Thyroid gland (tissue), 4 donors: Measurements from ENCODE around the gene OSR1. TPM values are rescaled to one million over a fixed set of nuclear protein-coding genes. Genes with fewer than 3 reads are reported as not detected.

Source experiments
- DNase-seq, 2 donors: peaks; one replicate each; pipeline ENCODE4 v3.0.0-alpha.2; 2019
- H3K27ac ChIP-seq, 3 donors: fragments of 200-600 bp; sonication (generic); 1 replicate in 2 of 3; 2 replicates in 1 of 3; pipeline ENCODE4 v1.5.1; 2016 to 2019; ENCODE audit warnings: mild to moderate bottlenecking in 1 of 3, moderate library complexity in 1 of 3
- H3K27me3 ChIP-seq: fragments of 200-600 bp; sonication (generic); one replicate; pipeline ENCODE4 v1.5.1; 2019
- H3K36me3 ChIP-seq, 2 donors: fragments of 200-600 bp; sonication (generic); one replicate each; pipeline ENCODE4 v1.5.1; 2016 to 2019
- H3K4me1 ChIP-seq, 2 donors: fragments of 200-600 bp; sonication (generic); one replicate each; pipeline ENCODE4 v1.5.1; 2017 to 2019
- H3K4me3 ChIP-seq, 3 donors: fragments of 200-600 bp; sonication (generic); replicated peaks in 1 of 3; 1 replicate in 2 of 3; 2 replicates in 1 of 3; pipeline ENCODE4 v1.5.1; 2016; ENCODE audit warnings: mild to moderate bottlenecking in 1 of 3
- H3K9me3 ChIP-seq: fragments of 200-600 bp; sonication (generic); one replicate; pipeline ENCODE4 v1.5.1; 2017
- CTCF ChIP-seq, 6 experiments: fragments of 200-600 bp in 3 of 6; fragments of 450-650 bp in 3 of 6; sonication (generic) in 3 of 6; IDR thresholded peaks; one replicate each; pipeline ENCODE4 v1.5.1; 2016 to 2019; ENCODE audit warnings: antibody characterized with exemption in 6 of 6, mild to moderate bottlenecking in 2 of 6, inconsistent platforms in 1 of 6, moderate library complexity in 1 of 6
- POLR2A ChIP-seq, 2 donors: fragments of 450-650 bp; IDR thresholded peaks; one replicate each; pipeline ENCODE4 v1.6.1; 2017; ENCODE audit warnings: antibody characterized with exemption in 2 of 2, mild to moderate bottlenecking in 2 of 2, moderate library complexity in 1 of 2
- WGBS, 2 donors: methylation state at CpG; one replicate each; pipeline ENCODE4 v1.1.5; 2017; 5-methylcytosine and 5-hydroxymethylcytosine counted together
- intact Hi-C: fragments of 100-400 bp; cut with DNase I; formaldehyde crosslinking; loops from one replicate; pipeline ENCODE4 v1.15.1; 2023
- total RNA-seq, 4 donors: library from RNA; depleted of rRNA; stranded (reverse); fragments of >200 nt; gene quantifications; one replicate each; pipeline ENCODE4 v1.2.3, GENCODE V29; 2016

OSR1 gene
- total RNA-seq, 4 donors from 2014 or later: 4.9 to 15.2 (median 10.8) TPM

GRCh38 chr2:19360266-19360965 is 2.0 kb upstream of the OSR1 start:
- no peaks in the 10 kb centered on the region for H3K9me3 ChIP-seq
- peaks cover 29% of the 10 kb centered on the region for H3K27me3 ChIP-seq
- WGBS, 2 donors: 89 to 90% methylated on average over 4 of the region's 4 CpGs
- no peak overlapping the region for H3K4me3 ChIP-seq
- intact Hi-C loops: loop anchor here (10.0 kb wide), 1 partner anchor 504 kb away; no protein-coding TSS in a partner anchor
- H3K27ac ChIP-seq: peak overlapping the region in 1 of 3 donors; percentile 61
- H3K36me3 ChIP-seq: no peaks in the 10 kb centered on the region
- H3K4me1 ChIP-seq: peaks cover 31 to 34% of the 10 kb centered on the region in 2 donors
- DNase-seq: no peak
- TF ChIP-seq POLR2A (IDR thresholded peaks at IDR 0.05) (no peak), CTCF (IDR thresholded peaks at IDR 0.05) (no peak)

- H3K9me3 ChIP-seq: no peaks in the 10 kb centered on the region
- H3K4me3 ChIP-seq: no peak overlapping the region
- H3K27me3 ChIP-seq: peaks cover 31% of the 10 kb centered on the region
- 79 to 82% methylated on average over 4 of the region's 4 CpGs for WGBS, 2 donors
- TF ChIP-seq POLR2A (IDR thresholded peaks at IDR 0.05) (no peak), CTCF (IDR thresholded peaks at IDR 0.05) (no peak)
- H3K27ac ChIP-seq: peak overlapping the region in 1 of 3 donors; percentile 45
- H3K4me1 ChIP-seq: peaks cover 31 to 34% of the 10 kb centered on the region in 2 donors
- H3K36me3 ChIP-seq: no peaks in the 10 kb centered on the region
- no peak for DNase-seq
- intact Hi-C loops: loop anchor here (10.0 kb wide), 1 partner anchor 375 kb away; no protein-coding TSS in a partner anchor
Measured at GRCh38 chr2:19359456-19359855, 1.0 kb upstream of the OSR1 start.

- Histone ChIP-seq H3K4me3 (peak overlapping the region in 1 of 3 donors; percentile 25), H3K4me1 (peaks cover 31 to 34% of the 10 kb centered on the region in 2 donors), H3K27ac (peak overlapping the region in 2 of 3 donors; percentile 20 to 45), H3K9me3 (no peaks in the 10 kb centered on the region), H3K27me3 (peaks cover 31% of the 10 kb centered on the region), H3K36me3 (no peaks in the 10 kb centered on the region)
- intact Hi-C loops: loop anchor here (10.0 kb wide), 1 partner anchor 374 kb away; no protein-coding TSS in a partner anchor
- TF ChIP-seq CTCF (IDR thresholded peaks at IDR 0.05): no peak
- no peak for TF ChIP-seq POLR2A (IDR thresholded peaks at IDR 0.05)
- no peak for DNase-seq
- 15 to 27% methylated on average over 14 of the region's 14 CpGs for WGBS, 2 donors
Measured at GRCh38 chr2:19359021-19359357, 566 bp upstream of the OSR1 start.

GRCh38 chr2:19357402-19358241 is 801 bp downstream of the OSR1 start:
- 6 to 7% methylated on average over 36 to 43 of the region's 45 CpGs for WGBS, 2 donors
- TF ChIP-seq CTCF (IDR thresholded peaks at IDR 0.05): no peak
- TF ChIP-seq POLR2A (IDR thresholded peaks at IDR 0.05): no peak
- intact Hi-C loops: loop anchor here (10.0 kb wide), 1 partner anchor 373 kb away; no protein-coding TSS in a partner anchor
- peaks cover 44% of the 10 kb centered on the region for H3K27me3 ChIP-seq
- peaks cover 26 to 37% of the 10 kb centered on the region in 2 donors for H3K4me1 ChIP-seq
- no peaks in the 10 kb centered on the region for H3K36me3 ChIP-seq
- H3K4me3 ChIP-seq: peak overlapping the region in 2 of 3 donors; percentile 25 to 54
- peak overlapping the region; percentile 18 to 77 (median 24) for H3K27ac ChIP-seq
- no peaks in the 10 kb centered on the region for H3K9me3 ChIP-seq
- peak; percentile 45 to 49 for DNase-seq
